GM18867 (cell line): ENCODE data around the gene PPFIBP1.
"Not testable (repeated sequence)": the region's sequence is repeated elsewhere in the genome, so short reads cannot be mapped to it uniquely, and the experiment has no call there.

ENCODE experiments used
- ATAC-seq: cut with Tn5 transposase; IDR thresholded peaks from one replicate; pipeline ENCODE4 v1.9.1; 2021; ENCODE audit warnings: mild to moderate bottlenecking, moderate library complexity; ENCODE audit not compliant: unreplicated experiment

Gene PPFIBP1

GRCh38 chr12:27703720-27704452, 179.9 kb downstream of the PPFIBP1 start:
- peak; percentile 93 for ATAC-seq

- no peak for ATAC-seq
These were observed 181.3 kb downstream of the PPFIBP1 start for GRCh38 chr12:27705263-27705662.

- ATAC-seq = no peak
These were observed 183.2 kb downstream of the PPFIBP1 start for GRCh38 chr12:27707216-27707615.

- no peak for ATAC-seq
These were observed 185.4 kb downstream of the PPFIBP1 start for GRCh38 chr12:27709212-27709931.

GRCh38 chr12:27709932-27710591, 186.1 kb downstream of the PPFIBP1 start:
- peak; percentile 44 for ATAC-seq

- ATAC-seq = peak; percentile 95
These were observed 186.7 kb downstream of the PPFIBP1 start, which contains the start of gene MRPS35 for GRCh38 chr12:27710592-27711316. Gene MRPS35 (plus strand): TSS chr12:27710832. CDS start chr12:27710844, 12 bp downstream.

GRCh38 chr12:27711317-27711682, 187.3 kb downstream of the PPFIBP1 start:
- peak; percentile 16 for ATAC-seq

- ATAC-seq = no peak
These were observed 188.0 kb downstream of the PPFIBP1 start for GRCh38 chr12:27711967-27712366.

- ATAC-seq = no peak
These were observed 199.2 kb downstream of the PPFIBP1 start for GRCh38 chr12:27723212-27723611.

- ATAC-seq = no peak
These were observed 206.1 kb downstream of the PPFIBP1 start for GRCh38 chr12:27730097-27730588.

- ATAC-seq = peak; percentile 71
These were observed 208.3 kb downstream of the PPFIBP1 start for GRCh38 chr12:27732281-27732680.

GRCh38 chr12:27733052-27733656, 209.1 kb downstream of the PPFIBP1 start:
- no peak for ATAC-seq

- no peak for ATAC-seq
These were observed 209.8 kb downstream of the PPFIBP1 start for GRCh38 chr12:27733791-27734190.

- ATAC-seq = not testable (repeated sequence)
These were observed 210.3 kb downstream of the PPFIBP1 start for GRCh38 chr12:27734321-27734720.

GRCh38 chr12:27743601-27744000, 219.6 kb downstream of the PPFIBP1 start:
- ATAC-seq = no peak
